Mucosa of rectum (tissue), 2 donors: ENCODE results near the gene OR56A3.

Experiments used
- H3K27ac ChIP-seq, 2 donors: one replicate each; pipeline ENCODE4 v1.7.0; 2013; ENCODE audit warnings: inconsistent platforms in 2 of 2, low read depth in 2 of 2, low read length in 2 of 2
- H3K27me3 ChIP-seq, 2 donors: one replicate each; pipeline ENCODE4 v1.7.0; 2013; ENCODE audit warnings: low read length in 2 of 2; ENCODE audit not compliant: control insufficient read depth in 2 of 2, insufficient read depth in 2 of 2
- H3K36me3 ChIP-seq, 2 donors: one replicate each; pipeline ENCODE4 v1.7.0; 2013; ENCODE audit warnings: low read length in 2 of 2; ENCODE audit not compliant: control insufficient read depth in 2 of 2, insufficient read depth in 2 of 2
- H3K4me1 ChIP-seq, 2 donors: one replicate each; pipeline ENCODE4 v1.7.0; 2013; ENCODE audit warnings: low read length in 2 of 2, mild to moderate bottlenecking in 1 of 2; ENCODE audit not compliant: control insufficient read depth in 2 of 2, insufficient read depth in 2 of 2
- H3K4me3 ChIP-seq, 2 donors: one replicate each; pipeline ENCODE4 v1.7.0; 2013; ENCODE audit warnings: low read length in 2 of 2
- H3K9ac ChIP-seq, 2 donors: one replicate each; pipeline ENCODE4 v1.7.0; 2013; ENCODE audit warnings: low read length in 2 of 2, low read depth in 1 of 2, mild to moderate bottlenecking in 1 of 2
- H3K9me3 ChIP-seq, 2 donors: one replicate each; pipeline ENCODE4 v1.7.0; 2013; ENCODE audit warnings: low read length in 2 of 2; ENCODE audit not compliant: control insufficient read depth in 2 of 2
- donor health status: healthy.
- donor health status: Normal muscosa, but diverticular disease.

OR56A3 gene

GRCh38 chr11:5941951-5942350 is at the start of gene OR56A3:
Gene OR56A3, plus strand, starts transcription at chr11:5942251. Its CDS starts 5,096 bp downstream, at chr11:5947347.
- H3K9ac ChIP-seq: no peak within 1 kb of the TSS
- no peak within 1 kb of the TSS for H3K27ac ChIP-seq
- H3K27me3 ChIP-seq: no peaks in the 10 kb centered on the region
- H3K36me3 ChIP-seq: no peaks in the 10 kb centered on the region
- H3K9me3 ChIP-seq: no peaks in the 10 kb centered on the region
- H3K4me1 ChIP-seq: no peaks in the 10 kb centered on the region
- H3K4me3 ChIP-seq: no peak within 1 kb of the TSS

GRCh38 chr11:5892908-5893307 is 49.1 kb upstream of the OR56A3 start, which contains the start of gene OR52E5:
Gene OR52E5, plus strand, starts transcription at chr11:5893208. Its CDS starts 7,569 bp downstream, at chr11:5900777.
- Histone ChIP-seq H3K9me3 (no peaks in the 10 kb centered on the region), H3K4me1 (no peaks in the 10 kb centered on the region), H3K27me3 (no peaks in the 10 kb centered on the region), H3K27ac (no peak within 1 kb of the TSS), H3K36me3 (no peaks in the 10 kb centered on the region), H3K4me3 (no peak within 1 kb of the TSS), H3K9ac (no peak within 1 kb of the TSS)

GRCh38 chr11:5899534-5899933 is 42.5 kb upstream of the OR56A3 start:
- H3K27me3 ChIP-seq: no peaks in the 10 kb centered on the region
- no peak overlapping the region for H3K9ac ChIP-seq
- no peaks in the 10 kb centered on the region for H3K4me1 ChIP-seq
- H3K9me3 ChIP-seq: no peaks in the 10 kb centered on the region
- H3K36me3 ChIP-seq: no peaks in the 10 kb centered on the region
- no peak overlapping the region for H3K4me3 ChIP-seq
- H3K27ac ChIP-seq: no peak overlapping the region

GRCh38 chr11:5910540-5910939 is 31.5 kb upstream of the OR56A3 start:
- Histone ChIP-seq H3K27me3 (no peaks in the 10 kb centered on the region), H3K4me1 (no peaks in the 10 kb centered on the region), H3K27ac (no peak overlapping the region), H3K9me3 (no peaks in the 10 kb centered on the region), H3K9ac (no peak overlapping the region), H3K36me3 (no peaks in the 10 kb centered on the region), H3K4me3 (no peak overlapping the region)

- Histone ChIP-seq H3K9me3 (peaks cover 0 to 1% of the 10 kb centered on the region in 2 donors), H3K9ac (no peak overlapping the region), H3K27ac (no peak overlapping the region), H3K27me3 (no peaks in the 10 kb centered on the region), H3K4me1 (no peaks in the 10 kb centered on the region), H3K36me3 (no peaks in the 10 kb centered on the region), H3K4me3 (no peak overlapping the region)
Observed at GRCh38 chr11:5922749-5923426, 19.2 kb upstream of the OR56A3 start.

GRCh38 chr11:5923427-5923776 is 18.6 kb upstream of the OR56A3 start:
- Histone ChIP-seq H3K9ac (no peak overlapping the region), H3K4me1 (no peaks in the 10 kb centered on the region), H3K27ac (no peak overlapping the region), H3K4me3 (no peak overlapping the region), H3K27me3 (no peaks in the 10 kb centered on the region), H3K9me3 (peaks cover 0 to 1% of the 10 kb centered on the region in 2 donors), H3K36me3 (no peaks in the 10 kb centered on the region)

- no peak overlapping the region for H3K27ac ChIP-seq
- H3K9me3 ChIP-seq: peaks cover 0 to 1% of the 10 kb centered on the region in 2 donors
- H3K27me3 ChIP-seq: no peaks in the 10 kb centered on the region
- H3K36me3 ChIP-seq: no peaks in the 10 kb centered on the region
- no peak overlapping the region for H3K4me3 ChIP-seq
- no peaks in the 10 kb centered on the region for H3K4me1 ChIP-seq
- no peak overlapping the region for H3K9ac ChIP-seq
Observed at GRCh38 chr11:5923794-5924193, 18.3 kb upstream of the OR56A3 start.

- H3K27ac ChIP-seq: no peak overlapping the region
- H3K9ac ChIP-seq: no peak overlapping the region
- H3K4me1 ChIP-seq: no peaks in the 10 kb centered on the region
- peaks cover 0 to 1% of the 10 kb centered on the region in 2 donors for H3K9me3 ChIP-seq
- H3K27me3 ChIP-seq: no peaks in the 10 kb centered on the region
- H3K4me3 ChIP-seq: no peak overlapping the region
- H3K36me3 ChIP-seq: no peaks in the 10 kb centered on the region
Observed at GRCh38 chr11:5928271-5928670, 13.8 kb upstream of the OR56A3 start.

- no peaks in the 10 kb centered on the region for H3K36me3 ChIP-seq
- H3K9me3 ChIP-seq: peaks cover 0 to 1% of the 10 kb centered on the region in 2 donors
- H3K9ac ChIP-seq: no peak overlapping the region
- H3K4me1 ChIP-seq: no peaks in the 10 kb centered on the region
- no peak overlapping the region for H3K27ac ChIP-seq
- H3K27me3 ChIP-seq: no peaks in the 10 kb centered on the region
- H3K4me3 ChIP-seq: no peak overlapping the region
Observed at GRCh38 chr11:5928811-5929210, 13.2 kb upstream of the OR56A3 start.

GRCh38 chr11:5929571-5930368 is 12.3 kb upstream of the OR56A3 start:
- no peak overlapping the region for H3K9ac ChIP-seq
- H3K27ac ChIP-seq: no peak overlapping the region
- no peak overlapping the region for H3K4me3 ChIP-seq
- H3K27me3 ChIP-seq: no peaks in the 10 kb centered on the region
- peaks cover 0 to 1% of the 10 kb centered on the region in 2 donors for H3K9me3 ChIP-seq
- H3K4me1 ChIP-seq: no peaks in the 10 kb centered on the region
- no peaks in the 10 kb centered on the region for H3K36me3 ChIP-seq
